Measurements from ENCODE around the gene ABCB1. TPM values are rescaled to one million over a fixed set of nuclear protein-coding genes. Genes with fewer than 3 reads are reported as not detected.

The ABCB1 gene
- total and polyA plus RNA-seq, 2 of the 13 experiments (the other 11 are each of a cell fraction or from before 2014, with no cell fraction given) = 42.8 to 52.6 TPM

DNA sequence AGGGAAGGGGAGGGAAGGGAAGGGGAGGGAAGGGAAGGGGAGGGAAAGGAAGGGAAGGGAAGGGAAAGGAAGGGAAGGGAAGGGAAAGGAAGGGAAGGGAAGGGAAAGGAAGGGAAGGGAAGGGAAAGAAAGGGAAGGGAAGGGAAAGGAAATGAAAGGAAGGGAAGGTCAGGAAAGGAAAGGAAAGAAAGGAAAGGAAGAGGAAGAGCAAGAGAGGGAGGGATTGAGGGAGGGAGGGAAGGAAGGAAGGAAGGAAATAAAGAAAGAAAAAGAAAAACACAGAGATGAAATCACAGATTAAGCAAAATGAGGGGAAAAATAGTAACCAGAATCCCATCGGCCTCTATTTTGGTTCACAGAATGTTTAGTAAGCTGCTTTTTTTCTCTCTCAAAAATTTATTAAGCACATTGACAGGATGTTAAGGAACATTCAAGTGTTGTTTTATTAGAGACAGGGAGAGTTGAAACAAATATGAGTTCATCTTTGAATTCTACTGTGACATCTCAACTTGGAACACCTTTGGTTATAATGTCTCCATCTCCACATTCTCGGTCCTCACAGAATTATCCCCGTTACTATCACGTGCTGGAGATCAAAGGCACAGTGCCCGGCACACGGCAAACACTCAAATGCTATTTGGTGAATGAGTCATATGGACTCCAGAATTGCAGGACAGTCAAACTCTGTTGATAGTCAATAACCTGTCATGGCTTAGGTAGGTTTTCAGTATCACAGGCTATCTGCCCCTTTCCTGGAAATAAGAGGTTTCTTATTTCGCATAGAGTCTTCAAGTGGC is 52.4 kb downstream of the ABCB1 start (continued):
- TF ChIP-seq ZNF337 (CRISPR knock-in tag; IDR thresholded peaks at IDR 0.05; ENCODE audit: borderline replicate concordance, low read depth) = no peak
- TF ChIP-seq, protein P1, sequence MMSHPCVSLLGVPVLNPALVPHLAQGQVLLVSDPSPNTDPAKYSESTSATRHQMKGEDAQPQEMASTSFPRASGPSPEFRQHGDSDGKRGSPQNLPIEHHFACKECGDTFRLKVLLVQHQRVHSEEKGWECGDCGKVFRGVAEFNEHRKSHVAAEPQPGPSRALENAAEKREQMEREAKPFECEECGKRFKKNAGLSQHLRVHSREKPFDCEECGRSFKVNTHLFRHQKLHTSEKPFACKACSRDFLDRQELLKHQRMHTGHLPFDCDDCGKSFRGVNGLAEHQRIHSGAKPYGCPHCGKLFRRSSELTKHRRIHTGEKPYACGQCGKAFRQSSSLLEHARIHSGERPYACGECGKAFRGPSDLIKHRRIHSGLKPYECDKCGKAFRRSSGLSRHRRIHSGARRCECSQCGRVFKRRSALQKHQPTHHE (CRISPR knock-in tag; IDR thresholded peaks at IDR 0.05; ENCODE audit: borderline replicate concordance) = no peak
- no peak for TF ChIP-seq NR2F2 (IDR thresholded peaks at IDR 0.05; ENCODE audit: borderline replicate concordance, low read depth)
- TF ChIP-seq, protein P2, sequence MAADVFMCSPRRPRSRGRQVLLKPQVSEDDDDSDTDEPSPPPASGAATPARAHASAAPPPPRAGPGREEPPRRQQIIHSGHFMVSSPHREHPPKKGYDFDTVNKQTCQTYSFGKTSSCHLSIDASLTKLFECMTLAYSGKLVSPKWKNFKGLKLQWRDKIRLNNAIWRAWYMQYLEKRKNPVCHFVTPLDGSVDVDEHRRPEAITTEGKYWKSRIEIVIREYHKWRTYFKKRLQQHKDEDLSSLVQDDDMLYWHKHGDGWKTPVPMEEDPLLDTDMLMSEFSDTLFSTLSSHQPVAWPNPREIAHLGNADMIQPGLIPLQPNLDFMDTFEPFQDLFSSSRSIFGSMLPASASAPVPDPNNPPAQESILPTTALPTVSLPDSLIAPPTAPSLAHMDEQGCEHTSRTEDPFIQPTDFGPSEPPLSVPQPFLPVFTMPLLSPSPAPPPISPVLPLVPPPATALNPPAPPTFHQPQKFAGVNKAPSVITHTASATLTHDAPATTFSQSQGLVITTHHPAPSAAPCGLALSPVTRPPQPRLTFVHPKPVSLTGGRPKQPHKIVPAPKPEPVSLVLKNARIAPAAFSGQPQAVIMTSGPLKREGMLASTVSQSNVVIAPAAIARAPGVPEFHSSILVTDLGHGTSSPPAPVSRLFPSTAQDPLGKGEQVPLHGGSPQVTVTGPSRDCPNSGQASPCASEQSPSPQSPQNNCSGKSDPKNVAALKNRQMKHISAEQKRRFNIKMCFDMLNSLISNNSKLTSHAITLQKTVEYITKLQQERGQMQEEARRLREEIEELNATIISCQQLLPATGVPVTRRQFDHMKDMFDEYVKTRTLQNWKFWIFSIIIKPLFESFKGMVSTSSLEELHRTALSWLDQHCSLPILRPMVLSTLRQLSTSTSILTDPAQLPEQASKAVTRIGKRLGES (CRISPR knock-in tag; IDR thresholded peaks at IDR 0.05; ENCODE audit: borderline replicate concordance) = peak; percentile 86
- TF ChIP-seq CBX2 (IDR thresholded peaks at IDR 0.05; ENCODE audit: low read depth, low read length) = no peak
- TF ChIP-seq CBX2 (CRISPR knock-in tag; IDR thresholded peaks at IDR 0.05; ENCODE audit: low read depth) = no peak
- TF ChIP-seq, protein P3, sequence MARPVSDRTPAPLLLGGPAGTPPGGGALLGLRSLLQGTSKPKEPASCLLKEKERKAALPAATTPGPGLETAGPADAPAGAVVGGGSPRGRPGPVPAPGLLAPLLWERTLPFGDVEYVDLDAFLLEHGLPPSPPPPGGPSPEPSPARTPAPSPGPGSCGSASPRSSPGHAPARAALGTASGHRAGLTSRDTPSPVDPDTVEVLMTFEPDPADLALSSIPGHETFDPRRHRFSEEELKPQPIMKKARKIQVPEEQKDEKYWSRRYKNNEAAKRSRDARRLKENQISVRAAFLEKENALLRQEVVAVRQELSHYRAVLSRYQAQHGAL (CRISPR knock-in tag; IDR thresholded peaks at IDR 0.05; ENCODE audit: not compliant biosample characterization) = no peak
- TF ChIP-seq, protein P4, sequence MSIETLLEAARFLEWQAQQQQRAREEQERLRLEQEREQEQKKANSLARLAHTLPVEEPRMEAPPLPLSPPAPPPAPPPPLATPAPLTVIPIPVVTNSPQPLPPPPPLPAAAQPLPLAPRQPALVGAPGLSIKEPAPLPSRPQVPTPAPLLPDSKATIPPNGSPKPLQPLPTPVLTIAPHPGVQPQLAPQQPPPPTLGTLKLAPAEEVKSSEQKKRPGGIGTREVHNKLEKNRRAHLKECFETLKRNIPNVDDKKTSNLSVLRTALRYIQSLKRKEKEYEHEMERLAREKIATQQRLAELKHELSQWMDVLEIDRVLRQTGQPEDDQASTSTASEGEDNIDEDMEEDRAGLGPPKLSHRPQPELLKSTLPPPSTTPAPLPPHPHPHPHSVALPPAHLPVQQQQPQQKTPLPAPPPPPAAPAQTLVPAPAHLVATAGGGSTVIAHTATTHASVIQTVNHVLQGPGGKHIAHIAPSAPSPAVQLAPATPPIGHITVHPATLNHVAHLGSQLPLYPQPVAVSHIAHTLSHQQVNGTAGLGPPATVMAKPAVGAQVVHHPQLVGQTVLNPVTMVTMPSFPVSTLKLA (IDR thresholded peaks at IDR 0.05) = peak; percentile 29; the same call in 1 of the 2 replicates
- TF ChIP-seq, protein P5, sequence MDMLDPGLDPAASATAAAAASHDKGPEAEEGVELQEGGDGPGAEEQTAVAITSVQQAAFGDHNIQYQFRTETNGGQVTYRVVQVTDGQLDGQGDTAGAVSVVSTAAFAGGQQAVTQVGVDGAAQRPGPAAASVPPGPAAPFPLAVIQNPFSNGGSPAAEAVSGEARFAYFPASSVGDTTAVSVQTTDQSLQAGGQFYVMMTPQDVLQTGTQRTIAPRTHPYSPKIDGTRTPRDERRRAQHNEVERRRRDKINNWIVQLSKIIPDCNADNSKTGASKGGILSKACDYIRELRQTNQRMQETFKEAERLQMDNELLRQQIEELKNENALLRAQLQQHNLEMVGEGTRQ (IDR thresholded peaks at IDR 0.05; ENCODE audit: low read depth, low read length) = peak; percentile 87
- TF ChIP-seq, protein P5 (CRISPR knock-in tag; IDR thresholded peaks at IDR 0.05; ENCODE audit: borderline replicate concordance) = peak; percentile 86; the same call in 1 of the 2 replicates
- TF ChIP-seq, protein P6, sequence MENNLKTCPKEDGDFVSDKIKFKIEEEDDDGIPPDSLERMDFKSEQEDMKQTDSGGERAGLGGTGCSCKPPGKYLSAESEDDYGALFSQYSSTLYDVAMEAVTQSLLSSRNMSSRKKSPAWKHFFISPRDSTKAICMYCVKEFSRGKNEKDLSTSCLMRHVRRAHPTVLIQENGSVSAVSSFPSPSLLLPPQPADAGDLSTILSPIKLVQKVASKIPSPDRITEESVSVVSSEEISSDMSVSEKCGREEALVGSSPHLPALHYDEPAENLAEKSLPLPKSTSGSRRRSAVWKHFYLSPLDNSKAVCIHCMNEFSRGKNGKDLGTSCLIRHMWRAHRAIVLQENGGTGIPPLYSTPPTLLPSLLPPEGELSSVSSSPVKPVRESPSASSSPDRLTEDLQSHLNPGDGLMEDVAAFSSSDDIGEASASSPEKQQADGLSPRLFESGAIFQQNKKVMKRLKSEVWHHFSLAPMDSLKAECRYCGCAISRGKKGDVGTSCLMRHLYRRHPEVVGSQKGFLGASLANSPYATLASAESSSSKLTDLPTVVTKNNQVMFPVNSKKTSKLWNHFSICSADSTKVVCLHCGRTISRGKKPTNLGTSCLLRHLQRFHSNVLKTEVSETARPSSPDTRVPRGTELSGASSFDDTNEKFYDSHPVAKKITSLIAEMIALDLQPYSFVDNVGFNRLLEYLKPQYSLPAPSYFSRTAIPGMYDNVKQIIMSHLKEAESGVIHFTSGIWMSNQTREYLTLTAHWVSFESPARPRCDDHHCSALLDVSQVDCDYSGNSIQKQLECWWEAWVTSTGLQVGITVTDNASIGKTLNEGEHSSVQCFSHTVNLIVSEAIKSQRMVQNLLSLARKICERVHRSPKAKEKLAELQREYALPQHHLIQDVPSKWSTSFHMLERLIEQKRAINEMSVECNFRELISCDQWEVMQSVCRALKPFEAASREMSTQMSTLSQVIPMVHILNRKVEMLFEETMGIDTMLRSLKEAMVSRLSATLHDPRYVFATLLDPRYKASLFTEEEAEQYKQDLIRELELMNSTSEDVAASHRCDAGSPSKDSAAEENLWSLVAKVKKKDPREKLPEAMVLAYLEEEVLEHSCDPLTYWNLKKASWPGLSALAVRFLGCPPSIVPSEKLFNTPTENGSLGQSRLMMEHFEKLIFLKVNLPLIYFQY (CRISPR knock-in tag; IDR thresholded peaks at IDR 0.05; ENCODE audit: borderline replicate concordance) = no peak; the same call in 1 of the 2 replicates
- TF ChIP-seq ZNF235 (CRISPR knock-in tag; IDR thresholded peaks at IDR 0.05; ENCODE audit: borderline replicate concordance) = no peak
- no peak for TF ChIP-seq ZBTB38 (CRISPR knock-in tag; IDR thresholded peaks at IDR 0.05)
- no peak for TF ChIP-seq CREB1 (IDR thresholded peaks at IDR 0.05)
- peak; percentile 46; the same call in 1 of the 2 replicates for TF ChIP-seq CREB1 (CRISPR knock-in tag; IDR thresholded peaks at IDR 0.05)
